HL-60 (cell line): ENCODE results near the gene LPO.

Experiments used
- DNase-seq, 2 experiments: peaks; one replicate each; pipeline ENCODE4 v3.0.0-alpha.2; 2010 to 2020; ENCODE audit warnings: low read depth in 1 of 2, low spot score in 1 of 2
- H3K27ac ChIP-seq: fragments of 250-450 bp; sonication (Bioruptor Pico); replicated peaks from 2 replicates; pipeline ENCODE4 v1.5.1; 2020; ENCODE audit warnings: mild to moderate bottlenecking, moderate library complexity
- H3K27me3 ChIP-seq: fragments of 250-450 bp; sonication (Bioruptor Pico); 2 replicates; pipeline ENCODE4 v1.5.1; 2021; ENCODE audit warnings: mild to moderate bottlenecking, moderate library complexity; ENCODE audit not compliant: insufficient read depth, poor library complexity, severe bottlenecking
- H3K4me3 ChIP-seq: replicated peaks from 2 replicates; pipeline ENCODE4 v1.5.1; 2011; ENCODE audit warnings: mild to moderate bottlenecking, control low read depth, low read length; ENCODE audit not compliant: insufficient read depth
- CTCF ChIP-seq: IDR thresholded peaks from one replicate; pipeline ENCODE4 v1.5.1; 2011; ENCODE audit warnings: low read length, control low read depth, inconsistent platforms; ENCODE audit not compliant: insufficient read depth
- GABPA ChIP-seq: IDR thresholded peaks from 2 replicates; pipeline ENCODE4 v1.6.1; 2012; ENCODE audit warnings: low read depth
- POLR2AphosphoS5 ChIP-seq: IDR thresholded peaks from 2 replicates; pipeline ENCODE4 v1.6.1; 2012; ENCODE audit warnings: low read depth
- REST ChIP-seq: IDR thresholded peaks from 2 replicates; pipeline ENCODE4 v1.6.1; 2012; ENCODE audit warnings: low read depth; ENCODE audit not compliant: insufficient replicate concordance
- SPI1 ChIP-seq: IDR thresholded peaks from 2 replicates; pipeline ENCODE4 v1.6.1; 2012; ENCODE audit warnings: low read depth, mild to moderate bottlenecking, borderline replicate concordance

Gene LPO

GRCh38 chr17:58315281-58315711 is 76.9 kb downstream of the LPO start:
- no peak overlapping the region for H3K4me3 ChIP-seq
- H3K27ac ChIP-seq = no peak overlapping the region
- H3K27me3 ChIP-seq = no peaks in the 10 kb centered on the region
- TF ChIP-seq GABPA (no peak), SPI1 (no peak), CTCF (no peak), REST (no peak)
- no peak for DNase-seq

GRCh38 chr17:58315750-58316149 is 77.4 kb downstream of the LPO start:
- no peaks in the 10 kb centered on the region for H3K27me3 ChIP-seq
- DNase-seq = no peak
- no peak for TF ChIP-seq REST
- no peak for TF ChIP-seq CTCF
- no peak for TF ChIP-seq POLR2AphosphoS5
- no peak for TF ChIP-seq GABPA
- TF ChIP-seq SPI1 = no peak
- H3K4me3 ChIP-seq = no peak overlapping the region
- no peak overlapping the region for H3K27ac ChIP-seq

GRCh38 chr17:58316260-58316960 is 78.0 kb downstream of the LPO start:
- DNase-seq = no peak

More at GRCh38 chr17:58316260-58316960, 78.0 kb downstream of the LPO start:
- Histone ChIP-seq H3K27ac (0 out of 2 replicates have a peak overlapping the region, but pooled peaks have one; percentile 6), H3K27me3 (no peaks in the 10 kb centered on the region), H3K4me3 (no peak overlapping the region)
- TF ChIP-seq REST (no peak), GABPA (no peak), CTCF (no peak), POLR2AphosphoS5 (no peak), SPI1 (no peak)
